Activated CD4-positive, alpha-beta T cell treated with anti-CD3 and anti-CD28 coated beads for 36 hours (primary cell): ENCODE measurements around the gene FHIT. TPM values are rescaled to one million over a fixed set of nuclear protein-coding genes. Genes with fewer than 3 reads are reported as not detected.
A peak's percentile ranks its signal among the peaks of the same experiment; 100 is the strongest.

ENCODE experiments used
- ATAC-seq: fragments of 200-7000 bp; cut with Tn5 transposase; one replicate; pipeline ENCODE4 v1.10.0; 2021; ENCODE audit warnings: mild to moderate bottlenecking, moderate library complexity
- CTCF ChIA-PET: fragments of 350-600 bp; sonication (Branson Sonifier 250); formaldehyde crosslinking; loops from one replicate; lab custom pipeline; 2021; ENCODE audit warnings: antibody characterized with exemption; lab: Charles Lee
- POLR2A ChIA-PET: fragments of 350-600 bp; sonication (Branson Sonifier 250); formaldehyde crosslinking; loops from one replicate; lab custom pipeline; 2021; ENCODE audit warnings: antibody characterized with exemption, inconsistent platforms; lab: Charles Lee
- DNase-seq: peaks from one replicate; pipeline ENCODE4 v3.0.0-alpha.2; 2020
- H3K27ac Mint-ChIP-seq: one replicate; pipeline ENCODE4 v1.8.0; 2021; ENCODE audit warnings: mixed read lengths
- H3K27me3 Mint-ChIP-seq: one replicate; pipeline ENCODE4 v1.8.0; 2021; ENCODE audit warnings: mixed read lengths
- H3K36me3 Mint-ChIP-seq: one replicate; pipeline ENCODE4 v1.8.0; 2021; ENCODE audit warnings: low read depth, mixed read lengths
- H3K4me1 Mint-ChIP-seq: one replicate; pipeline ENCODE4 v1.8.0; 2021; ENCODE audit warnings: mixed read lengths
- H3K4me3 Mint-ChIP-seq: one replicate; pipeline ENCODE4 v1.8.0; 2021; ENCODE audit warnings: mild to moderate bottlenecking, moderate library complexity, mixed read lengths
- H3K9me3 Mint-ChIP-seq: one replicate; pipeline ENCODE4 v1.8.0; 2021; ENCODE audit warnings: low read depth, mixed read lengths
- intact Hi-C, 2 experiments: fragments of 100-400 bp; cut with DNase I in 1 of 2; cut with micrococcal nuclease in 1 of 2; formaldehyde crosslinking; loops; one replicate each; pipeline versions ENCODE4 v1.14.2 to v1.15.1; 2022 to 2024; cut with DNase I, micrococcal nuclease
- total RNA-seq, 2 experiments: library from RNA; stranded (reverse); gene quantifications; one replicate each; pipeline ENCODE4 v1.2.3, GENCODE V29; 2021

The FHIT gene
- total RNA-seq, 2 experiments from 2014 or later: 10.2 to 13.1 TPM

GRCh38 chr3:59970376-59970775 lies 1280.9 kb downstream of the FHIT start:
- ChIA-PET POLR2A (no interaction called here), CTCF (interaction anchor here (0.8 kb wide), 1 partner anchor 9 kb away, joined by 3 read pairs; no protein-coding TSS in a partner anchor)
- Mint-ChIP-seq H3K27me3 (no peaks in the 10 kb centered on the region), H3K36me3 (peaks cover 23% of the 10 kb centered on the region), H3K9me3 (peaks cover 5% of the 10 kb centered on the region), H3K27ac (no peak overlapping the region), H3K4me3 (no peak overlapping the region), H3K4me1 (peaks cover 33% of the 10 kb centered on the region)
- intact Hi-C loops: no loop called here
- DNase-seq (no peak), ATAC-seq (no peak)

- Mint-ChIP-seq H3K4me3 (no peak overlapping the region), H3K27ac (no peak overlapping the region), H3K36me3 (peaks cover 20% of the 10 kb centered on the region), H3K27me3 (no peaks in the 10 kb centered on the region), H3K9me3 (peaks cover 5% of the 10 kb centered on the region), H3K4me1 (peaks cover 26% of the 10 kb centered on the region)
- intact Hi-C loops: no loop called here
- CTCF ChIA-PET: no interaction called here
- ATAC-seq (no peak), DNase-seq (no peak)
- POLR2A ChIA-PET: no interaction called here
Observed at GRCh38 chr3:59968513-59969045, 1282.7 kb downstream of the FHIT start.

- Mint-ChIP-seq H3K27ac (no peak overlapping the region), H3K27me3 (no peaks in the 10 kb centered on the region), H3K36me3 (peaks cover 29% of the 10 kb centered on the region), H3K4me3 (no peak overlapping the region), H3K9me3 (no peaks in the 10 kb centered on the region), H3K4me1 (peaks cover 33% of the 10 kb centered on the region)
- no peak for ATAC-seq
- ChIA-PET CTCF (interaction anchor here (0.6 to 1.0 kb wide), 2 partner anchors 14 to 27 kb away, joined by 3 read pairs; no protein-coding TSS in a partner anchor), POLR2A (interaction anchor here (0.6 kb wide), 1 partner anchor 116 kb away, joined by 5 read pairs; no protein-coding TSS in a partner anchor)
- intact Hi-C loops: no loop called here
- DNase-seq: no peak
Observed at GRCh38 chr3:59963676-59964075, 1287.6 kb downstream of the FHIT start.

- POLR2A ChIA-PET: no interaction called here
- ATAC-seq (no peak), DNase-seq (no peak)
- intact Hi-C loops: no loop called here
- CTCF ChIA-PET: no interaction called here
- Mint-ChIP-seq H3K4me3 (no peak overlapping the region), H3K4me1 (peaks cover 50% of the 10 kb centered on the region), H3K9me3 (no peaks in the 10 kb centered on the region), H3K27ac (no peak overlapping the region), H3K27me3 (no peaks in the 10 kb centered on the region), H3K36me3 (peaks cover 52% of the 10 kb centered on the region)
Observed at GRCh38 chr3:59957150-59957549, 1294.1 kb downstream of the FHIT start.

- H3K9me3 Mint-ChIP-seq: no peaks in the 10 kb centered on the region
- no peaks in the 10 kb centered on the region for H3K27me3 Mint-ChIP-seq
- H3K4me1 Mint-ChIP-seq: peaks cover 34% of the 10 kb centered on the region
- ChIA-PET CTCF (no interaction called here), POLR2A (no interaction called here)
- no peak for DNase-seq
- intact Hi-C loops: no loop called here
- H3K27ac Mint-ChIP-seq: no peak overlapping the region
- ATAC-seq: peak; percentile 71
- H3K36me3 Mint-ChIP-seq: peaks cover 33% of the 10 kb centered on the region
- H3K4me3 Mint-ChIP-seq: no peak overlapping the region
Observed at GRCh38 chr3:59953104-59953503, 1298.1 kb downstream of the FHIT start.

GRCh38 chr3:59949311-59949710 lies 1301.9 kb downstream of the FHIT start:
- no peak for ATAC-seq
- ChIA-PET CTCF (no interaction called here), POLR2A (no interaction called here)
- Mint-ChIP-seq H3K4me1 (peaks cover 13% of the 10 kb centered on the region), H3K27me3 (no peaks in the 10 kb centered on the region), H3K4me3 (no peak overlapping the region), H3K9me3 (peaks cover 5% of the 10 kb centered on the region), H3K27ac (no peak overlapping the region), H3K36me3 (peaks cover 28% of the 10 kb centered on the region)
- intact Hi-C loops: no loop called here
- DNase-seq: no peak

- DNase-seq (no peak), ATAC-seq (no peak)
- no peaks in the 10 kb centered on the region for H3K27me3 Mint-ChIP-seq
- H3K9me3 Mint-ChIP-seq: peaks cover 5% of the 10 kb centered on the region
- H3K4me3 Mint-ChIP-seq: no peak overlapping the region
- H3K4me1 Mint-ChIP-seq: peaks cover 9% of the 10 kb centered on the region
- peaks cover 10% of the 10 kb centered on the region for H3K36me3 Mint-ChIP-seq
- intact Hi-C loops: no loop called here
- no peak overlapping the region for H3K27ac Mint-ChIP-seq
- ChIA-PET CTCF (interaction anchor here (0.7 kb wide), 1 partner anchor 12 kb away, joined by 3 read pairs; no protein-coding TSS in a partner anchor), POLR2A (no interaction called here)
Observed at GRCh38 chr3:59946401-59946800, 1304.9 kb downstream of the FHIT start.

GRCh38 chr3:59940718-59941117 lies 1310.5 kb downstream of the FHIT start:
- intact Hi-C loops: no loop called here
- H3K4me3 Mint-ChIP-seq: no peak overlapping the region
- DNase-seq (no peak), ATAC-seq (peak; percentile 13)
- no peak overlapping the region for H3K27ac Mint-ChIP-seq
- peaks cover 8% of the 10 kb centered on the region for H3K36me3 Mint-ChIP-seq
- POLR2A ChIA-PET: no interaction called here
- no peaks in the 10 kb centered on the region for H3K27me3 Mint-ChIP-seq
- H3K4me1 Mint-ChIP-seq: peaks cover 49% of the 10 kb centered on the region
- CTCF ChIA-PET: interaction anchor here (0.5 to 1.4 kb wide), 4 partner anchors 42 to 115 kb away, joined by 3 read pairs; no protein-coding TSS in a partner anchor
- no peaks in the 10 kb centered on the region for H3K9me3 Mint-ChIP-seq

- Mint-ChIP-seq H3K27ac (no peak overlapping the region), H3K9me3 (no peaks in the 10 kb centered on the region), H3K4me3 (no peak overlapping the region), H3K4me1 (peaks cover 57% of the 10 kb centered on the region), H3K36me3 (peaks cover 13% of the 10 kb centered on the region), H3K27me3 (no peaks in the 10 kb centered on the region)
- ChIA-PET CTCF (interaction anchor here (1.0 to 1.1 kb wide), 2 partner anchors 70 to 82 kb away, joined by 3 read pairs; no protein-coding TSS in a partner anchor), POLR2A (no interaction called here)
- intact Hi-C loops: no loop called here
- no peak for ATAC-seq
- no peak for DNase-seq
Observed at GRCh38 chr3:59939826-59940426, 1311.3 kb downstream of the FHIT start.

- Mint-ChIP-seq H3K4me1 (peaks cover 66% of the 10 kb centered on the region), H3K27ac (peak overlapping the region; percentile 43), H3K4me3 (no peak overlapping the region), H3K27me3 (no peaks in the 10 kb centered on the region), H3K36me3 (peaks cover 11% of the 10 kb centered on the region), H3K9me3 (peaks cover 3% of the 10 kb centered on the region)
- DNase-seq (peak; percentile 18), ATAC-seq (peak; percentile 37)
- ChIA-PET CTCF (interaction anchor here (0.8 kb wide), 1 partner anchor 71 kb away, joined by 3 read pairs; no protein-coding TSS in a partner anchor), POLR2A (no interaction called here)
- intact Hi-C loops: no loop called here
Observed at GRCh38 chr3:59938828-59939227, 1312.4 kb downstream of the FHIT start.

- DNase-seq (no peak), ATAC-seq (no peak)
- ChIA-PET POLR2A (no interaction called here), CTCF (interaction anchor here (0.8 kb wide), 1 partner anchor 27 kb away, joined by 3 read pairs; no protein-coding TSS in a partner anchor)
- Mint-ChIP-seq H3K27me3 (no peaks in the 10 kb centered on the region), H3K9me3 (peaks cover 3% of the 10 kb centered on the region), H3K27ac (no peak overlapping the region), H3K36me3 (peaks cover 25% of the 10 kb centered on the region), H3K4me1 (peaks cover 82% of the 10 kb centered on the region), H3K4me3 (no peak overlapping the region)
- intact Hi-C loops: no loop called here
Observed at GRCh38 chr3:59937201-59937600, 1314.1 kb downstream of the FHIT start.

GRCh38 chr3:59936472-59936871 lies 1314.8 kb downstream of the FHIT start:
- intact Hi-C loops: no loop called here
- POLR2A ChIA-PET: interaction anchor here (0.6 kb wide), 1 partner anchor 31 kb away, joined by 4 read pairs; no protein-coding TSS in a partner anchor

More at GRCh38 chr3:59936472-59936871, 1314.8 kb downstream of the FHIT start:
- Mint-ChIP-seq H3K4me3 (no peak overlapping the region), H3K27ac (no peak overlapping the region), H3K27me3 (no peaks in the 10 kb centered on the region), H3K4me1 (peaks cover 80% of the 10 kb centered on the region), H3K36me3 (peaks cover 26% of the 10 kb centered on the region), H3K9me3 (peaks cover 3% of the 10 kb centered on the region)
- ATAC-seq (no peak), DNase-seq (no peak)
- CTCF ChIA-PET: no interaction called here
